CD8-positive, alpha-beta memory T cell (primary cell): ENCODE data around the gene SCAF8. TPM values are rescaled to one million over a fixed set of nuclear protein-coding genes. Genes with fewer than 3 reads are reported as not detected.

Source experiments
- CTCF ChIA-PET: fragments of 350-600 bp; sonication (Branson Sonifier 250); formaldehyde crosslinking; loops from one replicate; lab custom pipeline; 2021; ENCODE audit warnings: antibody characterized with exemption; lab: Charles Lee
- POLR2A ChIA-PET: fragments of 350-600 bp; sonication (Branson Sonifier 250); formaldehyde crosslinking; loops from one replicate; lab custom pipeline; 2021; ENCODE audit warnings: antibody characterized with exemption; lab: Charles Lee
- DNase-seq, 5 donors: peaks; one replicate each; pipeline versions ENCODE4 v3.0.0 to v3.0.0-alpha.2; 2020 to 2022; ENCODE audit warnings: mixed read lengths in 1 of 5
- H3K27ac ChIP-seq: one replicate; pipeline ENCODE4 v1.7.0; 2013; ENCODE audit warnings: low read depth, mild to moderate bottlenecking, low read length, moderate library complexity
- H3K27me3 ChIP-seq: 2 replicates; pipeline ENCODE4 v1.7.0; 2013; ENCODE audit warnings: low read length, mild to moderate bottlenecking; ENCODE audit not compliant: insufficient read depth, poor library complexity, severe bottlenecking
- H3K36me3 ChIP-seq: 2 replicates; pipeline ENCODE4 v1.7.0; 2013; ENCODE audit warnings: mild to moderate bottlenecking, low read length, moderate library complexity; ENCODE audit not compliant: insufficient read depth
- H3K4me1 ChIP-seq: 2 replicates; pipeline ENCODE4 v1.7.0; 2013; ENCODE audit warnings: mild to moderate bottlenecking, low read length, moderate library complexity; ENCODE audit not compliant: insufficient read depth
- H3K4me3 ChIP-seq: 2 replicates; pipeline ENCODE4 v1.7.0; 2013; ENCODE audit warnings: mild to moderate bottlenecking, low read length
- H3K9me3 ChIP-seq: 2 replicates; pipeline ENCODE4 v1.7.0; 2013; ENCODE audit warnings: mild to moderate bottlenecking, low read length
- H3K27ac Mint-ChIP-seq, 8 donors: one replicate each; pipeline ENCODE4 v1.8.0; 2020 to 2021; ENCODE audit warnings: mixed read lengths in 8 of 8, mild to moderate bottlenecking in 6 of 8, inconsistent platforms in 3 of 8, moderate library complexity in 3 of 8
- H3K27me3 Mint-ChIP-seq, 2 donors: one replicate each; pipeline ENCODE4 v1.8.0; 2020 to 2021; ENCODE audit warnings: mixed read lengths in 2 of 2, mild to moderate bottlenecking in 1 of 2, moderate library complexity in 1 of 2
- H3K36me3 Mint-ChIP-seq, 3 donors: one replicate each; pipeline ENCODE4 v1.8.0; 2020 to 2021; ENCODE audit warnings: mixed read lengths in 3 of 3, inconsistent platforms in 1 of 3, mild to moderate bottlenecking in 1 of 3
- H3K4me1 Mint-ChIP-seq, 3 donors: one replicate each; pipeline ENCODE4 v1.8.0; 2020 to 2021; ENCODE audit warnings: mixed read lengths in 3 of 3, inconsistent platforms in 1 of 3, mild to moderate bottlenecking in 1 of 3
- H3K4me3 Mint-ChIP-seq, 7 donors: one replicate each; pipeline ENCODE4 v1.8.0; 2020 to 2021; ENCODE audit warnings: mixed read lengths in 7 of 7, mild to moderate bottlenecking in 6 of 7, moderate library complexity in 4 of 7, inconsistent platforms in 2 of 7
- H3K9me3 Mint-ChIP-seq, 5 donors: one replicate each; pipeline ENCODE4 v1.8.0; 2020 to 2022; ENCODE audit warnings: mixed read lengths in 5 of 5, mild to moderate bottlenecking in 3 of 5, moderate library complexity in 2 of 5, inconsistent platforms in 1 of 5
- polyA plus RNA-seq: library from polyadenylated mRNA; unstranded; fragments of 300-500 nt; fragmentation: Illumina TruSeq; gene quantifications from one replicate; pipeline ENCODE4 v1.2.3, GENCODE V29; 2021
- total RNA-seq, 2 experiments: library from RNA; stranded (reverse); gene quantifications; one replicate each; pipeline ENCODE4 v1.2.3, GENCODE V29; 2021

The SCAF8 gene
- total and polyA plus RNA-seq, 3 experiments from 2014 or later, result 16.2 to 39.8 (median 37.1) TPM

DNA sequence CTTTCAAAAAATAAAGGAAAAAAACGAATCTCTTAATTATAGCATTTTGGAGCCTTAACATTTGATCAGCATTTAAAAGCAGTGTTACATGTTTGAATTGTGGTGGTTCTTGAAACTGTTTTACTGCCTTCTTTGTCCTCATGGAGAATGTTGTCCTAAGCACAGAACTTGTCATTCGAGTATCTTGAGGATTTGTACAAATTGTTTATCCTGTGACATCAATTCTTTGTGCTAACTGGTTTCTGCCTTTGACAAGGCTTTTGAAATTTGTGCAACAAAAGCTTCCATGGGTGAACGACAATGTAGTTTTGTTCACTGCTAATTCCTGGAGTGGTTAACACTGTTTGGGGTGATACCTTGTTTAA lies 130.8 kb downstream of the SCAF8 start:
- Histone ChIP-seq H3K27me3 (no peaks in the 10 kb centered on the region), H3K4me3 (no peak overlapping the region), H3K4me1 (no peaks in the 10 kb centered on the region), H3K9me3 (no peaks in the 10 kb centered on the region), H3K27ac (no peak overlapping the region), H3K36me3 (no peaks in the 10 kb centered on the region)
- ChIA-PET CTCF (no interaction called here), POLR2A (no interaction called here)
- DNase-seq, result no peak
- peaks cover 3 to 13% (median 8%) of the 10 kb centered on the region in 3 donors for H3K4me1 Mint-ChIP-seq
- no peaks in the 10 kb centered on the region for H3K27me3 Mint-ChIP-seq
- no peak overlapping the region for H3K4me3 Mint-ChIP-seq
- H3K9me3 Mint-ChIP-seq, result no peaks in the 10 kb centered on the region
- H3K27ac Mint-ChIP-seq, result no peak overlapping the region
- H3K36me3 Mint-ChIP-seq, result peaks cover 0 to 25% (median 7%) of the 10 kb centered on the region in 3 donors

DNA sequence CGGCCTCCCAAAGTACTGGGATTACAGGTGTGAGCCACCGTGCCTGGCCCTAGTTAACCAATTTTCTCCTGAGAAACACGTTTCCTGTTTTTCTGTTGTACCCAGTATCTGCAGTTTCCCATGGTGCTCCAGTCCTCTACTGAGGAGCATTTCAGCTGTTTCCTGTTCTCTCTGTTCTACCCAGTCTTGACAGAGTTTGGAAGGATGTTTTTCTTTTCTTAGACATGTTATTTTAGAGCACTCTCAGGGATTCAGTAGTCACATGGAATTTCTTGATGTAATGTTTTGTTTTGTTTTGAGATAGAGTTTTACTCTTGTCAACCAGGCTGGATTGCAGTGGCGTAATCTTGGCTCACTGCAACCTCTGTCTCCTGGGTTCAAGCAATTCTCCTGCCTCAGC lies 132.1 kb downstream of the SCAF8 start:
- no peaks in the 10 kb centered on the region for H3K9me3 Mint-ChIP-seq
- H3K27ac ChIP-seq, result no peak overlapping the region
- no peaks in the 10 kb centered on the region for H3K9me3 ChIP-seq
- H3K27me3 Mint-ChIP-seq, result no peaks in the 10 kb centered on the region
- no peaks in the 10 kb centered on the region for H3K27me3 ChIP-seq
- no peak for DNase-seq
- no peak overlapping the region for H3K4me3 Mint-ChIP-seq
- peaks cover 0 to 8% (median 8%) of the 10 kb centered on the region in 3 donors for H3K4me1 Mint-ChIP-seq
- H3K4me1 ChIP-seq, result no peaks in the 10 kb centered on the region
- CTCF ChIA-PET, result no interaction called here
- no peaks in the 10 kb centered on the region for H3K36me3 ChIP-seq
- H3K36me3 Mint-ChIP-seq, result peaks cover 0 to 22% (median 2%) of the 10 kb centered on the region in 3 donors
- H3K4me3 ChIP-seq, result no peak overlapping the region
- H3K27ac Mint-ChIP-seq, result peak overlapping the region in 2 of 8 donors; percentile 22 to 38
- POLR2A ChIA-PET, result no interaction called here

DNA sequence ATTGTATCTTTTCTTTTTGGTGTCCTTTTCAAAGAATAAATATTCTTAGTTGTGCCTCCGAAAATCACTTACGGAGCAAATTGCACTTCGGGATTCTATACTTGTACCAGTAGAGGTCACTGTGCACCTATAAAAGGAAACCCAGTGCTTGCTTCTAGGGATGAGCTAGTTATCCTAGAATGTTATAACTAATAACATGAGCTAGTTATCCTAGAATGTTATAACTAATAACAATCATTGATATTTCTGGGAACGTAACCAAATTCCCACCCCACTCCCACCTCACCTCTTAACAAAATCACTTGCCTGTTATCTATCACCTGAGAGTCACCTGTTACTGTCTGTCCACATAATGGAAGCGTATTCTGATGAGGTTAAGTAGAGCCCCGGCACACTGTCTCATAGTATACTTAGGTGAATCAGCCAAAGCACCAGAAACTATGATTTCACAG lies 135.0 kb downstream of the SCAF8 start:
- no peaks in the 10 kb centered on the region for H3K4me1 ChIP-seq
- peaks cover 1 to 8% (median 5%) of the 10 kb centered on the region in 3 donors for H3K4me1 Mint-ChIP-seq
- H3K9me3 Mint-ChIP-seq, result no peaks in the 10 kb centered on the region
- H3K4me3 Mint-ChIP-seq, result no peak overlapping the region
- no peaks in the 10 kb centered on the region for H3K27me3 Mint-ChIP-seq
- H3K27me3 ChIP-seq, result no peaks in the 10 kb centered on the region
- H3K27ac Mint-ChIP-seq, result no peak overlapping the region
- H3K4me3 ChIP-seq, result no peak overlapping the region
- peaks cover 0 to 13% (median 2%) of the 10 kb centered on the region in 3 donors for H3K36me3 Mint-ChIP-seq
- no peaks in the 10 kb centered on the region for H3K9me3 ChIP-seq
- H3K27ac ChIP-seq, result no peak overlapping the region
- CTCF ChIA-PET, result interaction anchor here (1.4 kb wide), 1 partner anchor 309 kb away, joined by 5 read pairs; no protein-coding TSS in a partner anchor
- no peaks in the 10 kb centered on the region for H3K36me3 ChIP-seq
- DNase-seq, result peak in 1 of 5 donors; percentile 3
- POLR2A ChIA-PET, result no interaction called here

DNA sequence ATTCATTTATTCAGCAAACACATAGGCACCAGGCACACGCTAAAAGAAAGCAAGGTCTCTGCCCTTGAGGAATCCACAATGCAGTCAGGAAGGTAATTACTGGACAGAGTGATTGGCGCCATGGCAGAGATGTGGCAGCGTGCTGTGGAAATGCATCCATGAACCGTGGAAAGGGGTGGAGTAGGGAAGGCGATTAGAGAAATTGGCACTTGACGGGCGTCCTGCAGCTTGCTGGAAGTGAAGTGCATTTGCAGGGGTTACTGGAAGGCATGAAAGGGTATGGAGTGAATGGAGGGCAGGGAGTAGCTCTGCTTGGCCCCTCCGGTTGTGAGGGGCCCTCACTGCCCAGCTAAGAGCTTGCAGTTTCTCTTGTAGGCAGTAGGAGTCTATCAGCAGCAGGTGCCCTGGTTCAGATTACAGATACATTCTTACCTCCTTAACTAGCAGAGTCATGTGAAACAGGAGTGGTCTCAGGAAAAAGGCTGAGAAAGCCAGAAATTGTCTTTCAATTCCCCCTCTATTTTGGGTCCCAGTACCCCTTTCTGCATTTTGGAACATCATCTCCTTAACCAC lies 139.4 kb downstream of the SCAF8 start:
- Histone ChIP-seq H3K27me3 (no peaks in the 10 kb centered on the region), H3K9me3 (no peaks in the 10 kb centered on the region), H3K4me3 (no peak overlapping the region), H3K36me3 (no peaks in the 10 kb centered on the region), H3K27ac (no peak overlapping the region), H3K4me1 (no peaks in the 10 kb centered on the region)
- H3K27ac Mint-ChIP-seq, result no peak overlapping the region
- H3K27me3 Mint-ChIP-seq, result no peaks in the 10 kb centered on the region
- CTCF ChIA-PET, result interaction anchor here (0.6 kb wide), 1 partner anchor 350 kb away, joined by 3 read pairs; no protein-coding TSS in a partner anchor
- H3K36me3 Mint-ChIP-seq, result peaks cover 0 to 26% (median 5%) of the 10 kb centered on the region in 3 donors
- no peak overlapping the region for H3K4me3 Mint-ChIP-seq
- peaks cover 0 to 5% (median 1%) of the 10 kb centered on the region in 3 donors for H3K4me1 Mint-ChIP-seq
- POLR2A ChIA-PET, result no interaction called here
- no peaks in the 10 kb centered on the region for H3K9me3 Mint-ChIP-seq
- no peak for DNase-seq

DNA sequence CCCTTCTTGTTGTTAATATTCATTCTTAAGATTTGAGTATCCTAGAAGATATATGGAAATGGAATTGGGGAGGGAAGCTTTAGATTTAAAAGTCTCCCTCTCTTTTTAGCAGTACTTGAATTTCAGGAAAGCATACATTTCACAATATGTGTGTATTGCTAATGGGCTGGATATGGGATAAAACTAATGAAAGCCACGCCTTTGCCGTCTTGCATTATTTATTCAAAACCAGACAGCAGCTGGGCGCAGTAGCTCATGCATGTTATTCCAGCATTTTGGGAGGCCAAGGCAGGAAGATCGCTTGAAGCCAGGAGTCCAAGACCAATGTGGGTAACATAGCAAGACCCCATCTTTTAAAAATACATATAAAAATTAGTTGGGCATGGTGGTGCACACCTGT lies 140.3 kb downstream of the SCAF8 start:
- Histone ChIP-seq H3K27me3 (no peaks in the 10 kb centered on the region), H3K4me3 (no peak overlapping the region), H3K4me1 (no peaks in the 10 kb centered on the region), H3K9me3 (no peaks in the 10 kb centered on the region), H3K36me3 (no peaks in the 10 kb centered on the region), H3K27ac (no peak overlapping the region)
- Mint-ChIP-seq H3K9me3 (no peaks in the 10 kb centered on the region), H3K27me3 (no peaks in the 10 kb centered on the region), H3K4me1 (peaks cover 0 to 5% (median 1%) of the 10 kb centered on the region in 3 donors), H3K36me3 (peaks cover 0 to 26% (median 5%) of the 10 kb centered on the region in 3 donors), H3K4me3 (no peak overlapping the region), H3K27ac (no peak overlapping the region)
- DNase-seq, result no peak
- ChIA-PET CTCF (no interaction called here), POLR2A (no interaction called here)

DNA sequence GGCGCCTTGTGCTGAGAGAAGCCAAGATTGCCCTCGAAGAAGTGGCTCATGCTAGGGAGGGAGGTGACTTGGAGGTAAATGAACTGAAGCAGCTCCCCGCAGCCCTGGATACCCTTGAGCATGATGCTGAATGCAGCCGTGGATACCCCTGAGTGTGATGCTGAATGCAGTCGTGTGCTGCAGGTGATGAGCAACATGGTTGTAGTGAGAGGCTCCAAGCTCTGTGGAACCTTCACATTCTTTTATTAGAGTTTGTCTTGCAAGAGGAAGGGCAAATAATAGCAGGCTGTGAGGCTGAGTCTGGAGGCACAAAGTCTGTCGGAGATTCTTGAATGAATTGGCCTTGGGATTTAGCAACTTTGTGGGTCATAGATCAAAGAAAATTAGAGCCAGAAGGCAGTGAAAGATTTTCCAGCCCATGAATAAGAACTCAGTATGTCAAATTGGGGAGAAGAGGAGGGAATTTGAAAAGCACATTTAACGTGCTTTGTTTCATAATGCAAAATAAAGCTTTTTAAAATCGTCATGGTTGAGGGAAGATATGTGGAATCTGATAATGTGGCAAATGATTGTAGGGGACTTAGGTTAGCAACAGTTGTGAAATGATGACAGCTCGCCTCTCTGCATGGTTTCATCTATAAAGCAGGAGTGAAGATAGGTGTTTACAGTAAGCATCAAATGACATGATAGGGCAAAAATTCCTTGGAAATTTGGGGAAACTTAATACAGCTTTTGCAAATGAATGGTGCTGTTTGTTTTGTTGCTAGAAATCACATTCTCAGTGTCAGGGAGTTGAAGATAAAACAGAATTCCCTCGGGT lies 141.8 kb downstream of the SCAF8 start:
- POLR2A ChIA-PET, result interaction anchor here (0.6 kb wide), 1 partner anchor 43 kb away, joined by 3 read pairs; no protein-coding TSS in a partner anchor

DNA sequence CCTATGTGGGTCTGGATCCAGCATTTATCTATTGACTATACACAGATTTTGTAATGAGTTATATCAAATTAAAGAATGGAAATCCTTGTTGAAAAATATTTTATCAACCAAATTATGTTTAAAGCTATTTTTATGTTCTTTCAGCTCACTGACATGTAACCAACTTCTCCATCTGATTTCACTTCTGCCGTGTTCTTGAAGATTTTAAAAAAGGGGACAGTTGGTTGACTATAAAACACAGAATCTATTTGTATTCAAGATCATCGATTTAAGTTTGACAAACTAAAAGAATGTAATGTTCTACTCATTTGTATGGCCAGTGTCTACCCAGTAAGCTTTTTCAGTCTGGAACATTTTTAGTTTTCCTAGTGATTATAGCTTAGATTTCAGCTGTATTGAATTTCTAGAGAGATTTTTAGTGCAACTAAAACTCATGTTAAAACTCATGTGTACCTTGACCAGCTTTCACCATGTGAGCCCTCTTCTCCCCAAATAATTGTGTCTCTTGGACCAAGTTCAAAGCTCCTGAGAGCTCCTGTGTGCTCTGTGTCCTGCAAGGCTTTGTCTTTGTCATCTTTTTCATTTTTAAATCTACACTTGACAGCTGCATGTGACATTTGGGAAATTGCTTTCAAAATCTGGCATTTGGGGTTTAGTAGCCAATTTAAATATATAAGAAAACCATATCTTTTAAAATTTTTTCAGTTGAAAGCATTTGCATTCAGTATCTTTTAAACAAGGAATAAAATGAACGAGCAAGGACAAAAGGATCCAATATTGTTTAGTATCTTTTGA lies 143.5 kb downstream of the SCAF8 start:
- Mint-ChIP-seq H3K4me1 (peaks cover 0 to 5% (median 3%) of the 10 kb centered on the region in 3 donors), H3K27ac (no peak overlapping the region)
- no peak for DNase-seq

More for the DNA sequence above, 141.8 kb downstream of the SCAF8 start:
- H3K27me3 Mint-ChIP-seq, result no peaks in the 10 kb centered on the region
- Histone ChIP-seq H3K27ac (no peak overlapping the region), H3K36me3 (no peaks in the 10 kb centered on the region), H3K27me3 (no peaks in the 10 kb centered on the region), H3K9me3 (no peaks in the 10 kb centered on the region), H3K4me3 (no peak overlapping the region), H3K4me1 (no peaks in the 10 kb centered on the region)
- no peaks in the 10 kb centered on the region for H3K9me3 Mint-ChIP-seq
- no peak overlapping the region for H3K4me3 Mint-ChIP-seq
- no peak for DNase-seq
- peaks cover 0 to 30% (median 7%) of the 10 kb centered on the region in 3 donors for H3K36me3 Mint-ChIP-seq
- H3K27ac Mint-ChIP-seq, result peak overlapping the region in 2 of 8 donors; percentile 47 to 77
- CTCF ChIA-PET, result no interaction called here
- peaks cover 0 to 5% (median 3%) of the 10 kb centered on the region in 3 donors for H3K4me1 Mint-ChIP-seq

More for the DNA sequence above, 143.5 kb downstream of the SCAF8 start:
- POLR2A ChIA-PET, result no interaction called here
- H3K27me3 ChIP-seq, result no peaks in the 10 kb centered on the region
- no peaks in the 10 kb centered on the region for H3K27me3 Mint-ChIP-seq
- no peak overlapping the region for H3K4me3 Mint-ChIP-seq
- H3K9me3 Mint-ChIP-seq, result no peaks in the 10 kb centered on the region
- H3K27ac ChIP-seq, result no peak overlapping the region
- H3K36me3 ChIP-seq, result no peaks in the 10 kb centered on the region
- no peaks in the 10 kb centered on the region for H3K9me3 ChIP-seq
- no peak overlapping the region for H3K4me3 ChIP-seq
- no peaks in the 10 kb centered on the region for H3K4me1 ChIP-seq
- CTCF ChIA-PET, result no interaction called here
- peaks cover 0 to 29% (median 7%) of the 10 kb centered on the region in 3 donors for H3K36me3 Mint-ChIP-seq
